ENCODE measurements around the gene ERBB2. TPM values are rescaled to one million over a fixed set of nuclear protein-coding genes. Genes with fewer than 3 reads are reported as not detected.

ERBB2 gene
- total and polyA plus RNA-seq, 2 of the 13 experiments (the other 11 are each of a cell fraction or from before 2014, with no cell fraction given), result 57.7 to 64.1 TPM

- TF ChIP-seq BCLAF1 (IDR thresholded peaks at IDR 0.05) (no peak), NFKBIZ (CRISPR knock-in tag; IDR thresholded peaks at IDR 0.05) (0 out of 2 replicates have a peak, but pooled peaks have one; percentile 54), CCDC6 (CRISPR knock-in tag; IDR thresholded peaks at IDR 0.05) (peak; percentile 82; the same call in 1 of the 2 replicates), FOXK2 (IDR thresholded peaks at IDR 0.05) (no peak), CBFB (CRISPR knock-in tag; IDR thresholded peaks at IDR 0.05) (peak; percentile 75; the same call in 1 of the 2 replicates), NFYC (CRISPR knock-in tag; IDR thresholded peaks at IDR 0.05) (peak; percentile 37; the same call in 1 of the 2 replicates), CENPBD1 (CRISPR knock-in tag; IDR thresholded peaks at IDR 0.05; ENCODE audit: borderline replicate concordance, low read depth) (no peak), TGIF2 (CRISPR knock-in tag; IDR thresholded peaks at IDR 0.05) (peak; percentile 77), KMT2B (CRISPR knock-in tag; IDR thresholded peaks at IDR 0.05) (peak; percentile 64), ARNT2 (CRISPR knock-in tag; IDR thresholded peaks at IDR 0.05; ENCODE audit: low read depth) (peak; percentile 72), E2F5 (CRISPR knock-in tag; conservative IDR thresholded peaks at IDR 0.05) (peak; percentile 40; the same call in 1 of the 2 replicates), FUBP1 (CRISPR knock-in tag; IDR thresholded peaks at IDR 0.05; ENCODE audit: borderline replicate concordance) (0 out of 2 replicates have a peak, but pooled peaks have one; percentile 39), MYC (CRISPR knock-in tag; IDR thresholded peaks at IDR 0.05; ENCODE audit: borderline replicate concordance) (peak; percentile 88), ZNF235 (CRISPR knock-in tag; IDR thresholded peaks at IDR 0.05; ENCODE audit: borderline replicate concordance) (0 out of 2 replicates have a peak, but pooled peaks have one; percentile 25), HDAC6 (IDR thresholded peaks at IDR 0.05; ENCODE audit: low read depth, low read length) (no peak), ZFP41 (CRISPR knock-in tag; IDR thresholded peaks at IDR 0.05; ENCODE audit: borderline replicate concordance) (no peak), ZNF451 (CRISPR knock-in tag; IDR thresholded peaks at IDR 0.05) (peak; percentile 74; the same call in 1 of the 2 replicates), ZNF710 (CRISPR knock-in tag; IDR thresholded peaks at IDR 0.05; ENCODE audit: borderline replicate concordance) (no peak), NR3C1 (CRISPR knock-in tag; IDR thresholded peaks at IDR 0.05) (no peak)
Measured at GRCh38 chr17:39667945-39668924, 31.6 kb upstream of the ERBB2 start, which contains the start of gene PNMT (continued).
